SK-N-SH (cell line): ENCODE data around the gene CAPZA2. TPM values are rescaled to one million over a fixed set of nuclear protein-coding genes. Genes with fewer than 3 reads are reported as not detected.

ENCODE experiments used
- CTCF ChIA-PET: fragments of 300-600, 350-600 bp; formaldehyde crosslinking; extraction: SDS; loops from one replicate; lab custom pipeline; 2021; lab: Yijun Ruan, JAX
- POLR2A ChIA-PET: fragments of 350-600 bp; sonication (Branson Sonifier 250); formaldehyde crosslinking; extraction: SDS; loops from one replicate; lab custom pipeline; 2020; ENCODE audit warnings: antibody characterized with exemption, inconsistent platforms; lab: Yijun Ruan, JAX
- DNase-seq: peaks from one replicate; pipeline ENCODE4 v3.0.0; 2012
- H2AFZ ChIP-seq: fragments of 200-600 bp; sonication (generic); 2 replicates; pipeline ENCODE4 v1.8.1; 2016; ENCODE audit warnings: antibody characterized with exemption, mild to moderate bottlenecking, low read depth
- H3F3A ChIP-seq: fragments of 200-600 bp; sonication (generic); replicated peaks from 2 replicates; pipeline ENCODE3; 2016; ENCODE audit warnings: antibody characterized with exemption, mild to moderate bottlenecking; ENCODE audit not compliant: insufficient read depth
- H3K27ac ChIP-seq, 2 experiments: fragments of 200-500 bp in 1 of 2; fragments of 200-600 bp in 1 of 2; sonication (Bioruptor generic) in 1 of 2; sonication (generic), shearing (Covaris generic) in 1 of 2; 2 replicates each; pipeline versions ENCODE4 v1.5.1 to v1.6.1; 2014 to 2016; ENCODE audit warnings: low read depth in 2 of 2, inconsistent platforms in 1 of 2, low read length in 1 of 2, mild to moderate bottlenecking in 1 of 2, mixed read lengths in 1 of 2
- H3K27me3 ChIP-seq: fragments of 200-600 bp; sonication (generic), shearing (Covaris generic); 2 replicates; pipeline ENCODE4 v1.6.1; 2016; ENCODE audit warnings: mixed run types; ENCODE audit not compliant: insufficient read depth
- H3K36me3 ChIP-seq, 2 experiments: fragments of 200-500 bp in 1 of 2; fragments of 200-600 bp in 1 of 2; sonication (Bioruptor generic) in 1 of 2; sonication (generic) in 1 of 2; replicated peaks in 1 of 2; 2 replicates each; pipeline versions ENCODE3 to v1.5.1; 2014 to 2016; ENCODE audit warnings: low read length in 1 of 2, mild to moderate bottlenecking in 1 of 2; ENCODE audit not compliant: insufficient read depth in 2 of 2, control insufficient read depth in 1 of 2
- H3K4me1 ChIP-seq, 2 experiments: fragments of 200-500 bp in 1 of 2; fragments of 200-600 bp in 1 of 2; sonication (Bioruptor generic) in 1 of 2; sonication (generic), shearing (Covaris generic) in 1 of 2; 2 replicates each; pipeline versions ENCODE4 v1.5.1 to v1.6.1; 2014 to 2016; ENCODE audit warnings: low read depth in 1 of 2, low read length in 1 of 2, mixed run types in 1 of 2; ENCODE audit not compliant: insufficient read depth in 2 of 2, control insufficient read depth in 1 of 2
- H3K4me2 ChIP-seq: fragments of 200-600 bp; sonication (generic), shearing (Covaris generic); 2 replicates; pipeline ENCODE4 v1.6.1; 2017; ENCODE audit warnings: mixed run types
- H3K4me3 ChIP-seq, 2 experiments: fragments of 200-500 bp in 1 of 2; fragments of 200-600 bp in 1 of 2; sonication (Bioruptor generic) in 1 of 2; sonication (generic), shearing (Covaris generic) in 1 of 2; 2 replicates each; pipeline versions ENCODE4 v1.5.1 to v1.8.1; 2014 to 2016; ENCODE audit warnings: low read depth in 2 of 2, inconsistent platforms in 1 of 2, low read length in 1 of 2, mild to moderate bottlenecking in 1 of 2, mixed read lengths in 1 of 2, moderate library complexity in 1 of 2
- H3K79me2 ChIP-seq: fragments of 200-600 bp; sonication (generic); 2 replicates; pipeline ENCODE4 v1.8.1; 2017; ENCODE audit warnings: mild to moderate bottlenecking; ENCODE audit not compliant: insufficient read depth
- H3K9ac ChIP-seq: fragments of 200-600 bp; sonication (generic); 2 replicates; pipeline ENCODE4 v1.6.1; 2017; ENCODE audit warnings: mixed run types
- H3K9me2 ChIP-seq: fragments of 200-600 bp; sonication (generic); 2 replicates; pipeline ENCODE4 v1.6.1; 2017; ENCODE audit warnings: mixed run types
- H3K9me3 ChIP-seq: fragments of 200-600 bp; sonication (generic); 2 replicates; pipeline ENCODE4 v1.6.1; 2017; ENCODE audit warnings: mixed run types, mild to moderate bottlenecking, moderate library complexity
- H4K20me1 ChIP-seq: fragments of 200-600 bp; sonication (generic); 2 replicates; pipeline ENCODE4 v1.6.1; 2017; ENCODE audit warnings: mild to moderate bottlenecking, mixed run types; ENCODE audit not compliant: insufficient read depth
- EP300 ChIP-seq, 2 experiments: IDR thresholded peaks; 2 replicates each; pipeline versions ENCODE4 v1.4.0 to v1.6.1; 2012; ENCODE audit warnings: borderline replicate concordance in 1 of 2, low read depth in 1 of 2, low read length in 1 of 2
- EZH2phosphoT487 ChIP-seq: fragments of 200-600 bp; sonication (generic); IDR thresholded peaks from 2 replicates; pipeline ENCODE4 v1.6.1; 2017; ENCODE audit warnings: low read depth, mixed run types, mild to moderate bottlenecking, antibody characterized with exemption, moderate library complexity, borderline replicate concordance
- FOSL2 ChIP-seq: IDR thresholded peaks from 2 replicates; pipeline ENCODE4 v1.4.0; 2012; ENCODE audit warnings: low read depth, mild to moderate bottlenecking, moderate library complexity, borderline replicate concordance
- FOXJ3 ChIP-seq: sonication (generic); formaldehyde crosslinking; IDR thresholded peaks from 2 replicates; pipeline ENCODE4 v1.5.1; 2020; ENCODE audit warnings: mild to moderate bottlenecking, missing genetic modification reagents
- GATA2 ChIP-seq: sonication (generic); formaldehyde crosslinking; IDR thresholded peaks from 2 replicates; pipeline ENCODE4 v1.5.0; 2020; ENCODE audit warnings: mild to moderate bottlenecking, missing genetic modification reagents
- MEF2A ChIP-seq: IDR thresholded peaks from 2 replicates; pipeline ENCODE4 v1.4.0; 2012; ENCODE audit warnings: low read depth, borderline replicate concordance
- MXI1 ChIP-seq: IDR thresholded peaks from 2 replicates; pipeline ENCODE4 v1.6.1; 2012; ENCODE audit warnings: mild to moderate bottlenecking, low read depth, low read length, improper control_type of control experiment
- NFIC ChIP-seq: IDR thresholded peaks from 2 replicates; pipeline ENCODE4 v1.4.0; 2012; ENCODE audit warnings: borderline replicate concordance
- NRF1 ChIP-seq: IDR thresholded peaks from 2 replicates; pipeline ENCODE4 v1.6.1; 2012; ENCODE audit warnings: low read depth, mild to moderate bottlenecking, low read length
- POLR2AphosphoS5 ChIP-seq: IDR thresholded peaks from 2 replicates; pipeline ENCODE4 v1.6.1; 2012; ENCODE audit warnings: low read depth, low read length
- RAD21 ChIP-seq: IDR thresholded peaks from 2 replicates; pipeline ENCODE4 v1.6.1; 2012; ENCODE audit warnings: mild to moderate bottlenecking, low read length
- RCOR1 ChIP-seq: fragments of 150-350 bp; IDR thresholded peaks from 2 replicates; pipeline ENCODE4 v1.6.1; 2017; ENCODE audit warnings: antibody characterized with exemption, low read length
- RXRA ChIP-seq: IDR thresholded peaks from 2 replicates; pipeline ENCODE4 v1.4.0; 2012; ENCODE audit warnings: low read depth, mild to moderate bottlenecking, borderline replicate concordance
- SIN3A ChIP-seq: IDR thresholded peaks from 2 replicates; pipeline ENCODE4 v1.6.1; 2012; ENCODE audit warnings: low read depth, mild to moderate bottlenecking, low read length, moderate library complexity, borderline replicate concordance
- TAF1 ChIP-seq: IDR thresholded peaks from 2 replicates; pipeline ENCODE4 v1.6.1; 2012; ENCODE audit warnings: low read depth, mild to moderate bottlenecking, low read length, moderate library complexity, borderline replicate concordance
- TEAD4 ChIP-seq: IDR thresholded peaks from 2 replicates; pipeline ENCODE4 v1.4.0; 2012; ENCODE audit warnings: mild to moderate bottlenecking, borderline replicate concordance; ENCODE audit not compliant: insufficient read depth
- WGBS: methylation state at CpG from one replicate; pipeline ENCODE4 v1.1.6; 2017; ENCODE audit warnings: low lambda C conversion rate; 5-methylcytosine and 5-hydroxymethylcytosine counted together
- polyA plus RNA-seq, 3 experiments: library from polyadenylated mRNA; depleted of rRNA; stranded (reverse); fragments of >200 nt; gene quantifications; 2 replicates each; pipeline ENCODE4 v1.2.3, GENCODE V29; 2012
- TF ChIP-seq, protein P1 (sequence below): IDR thresholded peaks from 2 replicates; pipeline ENCODE4; 2012
- TF ChIP-seq, protein P2 (sequence below): fragments of 150-350 bp; IDR thresholded peaks from 2 replicates; pipeline ENCODE4 v1.6.1; 2017; ENCODE audit warnings: antibody characterized with exemption, low read length, low read depth, borderline replicate concordance
- TF ChIP-seq, protein P3 (sequence below): IDR thresholded peaks from 2 replicates; pipeline ENCODE4 v1.6.1; 2012; ENCODE audit warnings: mild to moderate bottlenecking, low read depth, low read length, moderate library complexity

Gene CAPZA2
- polyA plus RNA-seq, 1 of the 3 experiments (the other 2 are of a cell fraction) = 44.6 TPM

DNA sequence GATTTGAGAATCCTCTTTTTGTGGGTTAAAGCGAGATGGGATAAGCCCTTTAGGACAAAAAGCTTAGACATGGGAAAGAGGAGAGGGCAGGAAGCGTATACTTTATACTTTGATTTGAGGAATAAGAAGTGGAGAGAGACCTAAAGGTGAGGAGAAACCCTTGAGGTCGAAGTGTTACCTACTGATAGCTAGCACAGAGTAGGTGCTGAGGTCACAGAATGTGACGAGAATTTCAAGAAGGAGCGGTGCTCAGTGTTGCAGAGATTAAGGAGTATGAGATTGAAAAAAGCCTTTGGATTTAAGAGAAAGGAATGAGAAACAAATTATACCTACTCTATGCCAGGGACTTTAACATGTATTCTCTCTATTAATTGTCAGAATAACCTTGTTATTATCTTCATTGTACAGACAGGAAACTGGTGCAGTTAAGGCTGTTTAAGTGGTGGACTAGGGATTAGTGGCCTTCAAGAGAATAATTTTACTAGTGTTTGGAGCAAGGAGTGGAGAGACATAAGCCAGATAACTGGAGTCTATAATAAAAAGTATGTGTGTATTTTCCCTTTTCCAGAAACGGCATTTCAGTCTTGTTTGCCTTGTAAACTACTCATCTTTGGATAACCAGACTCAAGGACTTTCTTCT lies 8.8 kb downstream of the CAPZA2 start:
- no peak overlapping the region for H3K9ac ChIP-seq
- 96% methylated on average over 6 of the region's 6 CpGs for WGBS
- peaks cover 2 to 13% of the 10 kb centered on the region in 2 experiments for H3K4me1 ChIP-seq
- H2AFZ ChIP-seq = no peak overlapping the region
- H3K27me3 ChIP-seq = no peaks in the 10 kb centered on the region
- no peak for DNase-seq
- H3K9me2 ChIP-seq = no peaks in the 10 kb centered on the region
- H3F3A ChIP-seq = peaks cover 9% of the 10 kb centered on the region
- ChIA-PET POLR2A (no interaction called here), CTCF (interaction anchor here (1.0 kb wide), 1 partner anchor 70 kb away, joined by 3 read pairs; no protein-coding TSS in a partner anchor)
- no peak overlapping the region for H3K4me3 ChIP-seq
- H3K9me3 ChIP-seq = no peaks in the 10 kb centered on the region
- H3K36me3 ChIP-seq = peaks cover 16 to 21% of the 10 kb centered on the region in 2 experiments
- H3K4me2 ChIP-seq = peak overlapping the region; percentile 12
- peaks cover 100% of the 10 kb centered on the region for H3K79me2 ChIP-seq
- H4K20me1 ChIP-seq = peaks cover 100% of the 10 kb centered on the region
- TF ChIP-seq TAF1 (no peak), GATA2 (CRISPR knock-in tag) (no peak), FOSL2 (no peak), NRF1 (no peak), POLR2AphosphoS5 (no peak), EP300 (IDR thresholded peaks at IDR 0.05; ENCODE audit: borderline replicate concordance in 1 of 2, low read depth in 1 of 2, low read length in 1 of 2) (no peak), RXRA (no peak), SIN3A (no peak), RCOR1 (no peak), NFIC (no peak), FOXJ3 (CRISPR knock-in tag) (no peak), MEF2A (no peak), MXI1 (no peak), TEAD4 (no peak), RAD21 (no peak), EZH2phosphoT487 (no peak)
- TF ChIP-seq, protein P1, sequence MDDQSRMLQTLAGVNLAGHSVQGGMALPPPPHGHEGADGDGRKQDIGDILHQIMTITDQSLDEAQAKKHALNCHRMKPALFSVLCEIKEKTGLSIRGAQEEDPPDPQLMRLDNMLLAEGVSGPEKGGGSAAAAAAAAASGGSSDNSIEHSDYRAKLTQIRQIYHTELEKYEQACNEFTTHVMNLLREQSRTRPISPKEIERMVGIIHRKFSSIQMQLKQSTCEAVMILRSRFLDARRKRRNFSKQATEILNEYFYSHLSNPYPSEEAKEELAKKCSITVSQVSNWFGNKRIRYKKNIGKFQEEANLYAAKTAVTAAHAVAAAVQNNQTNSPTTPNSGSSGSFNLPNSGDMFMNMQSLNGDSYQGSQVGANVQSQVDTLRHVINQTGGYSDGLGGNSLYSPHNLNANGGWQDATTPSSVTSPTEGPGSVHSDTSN = no peak
- TF ChIP-seq, protein P2, sequence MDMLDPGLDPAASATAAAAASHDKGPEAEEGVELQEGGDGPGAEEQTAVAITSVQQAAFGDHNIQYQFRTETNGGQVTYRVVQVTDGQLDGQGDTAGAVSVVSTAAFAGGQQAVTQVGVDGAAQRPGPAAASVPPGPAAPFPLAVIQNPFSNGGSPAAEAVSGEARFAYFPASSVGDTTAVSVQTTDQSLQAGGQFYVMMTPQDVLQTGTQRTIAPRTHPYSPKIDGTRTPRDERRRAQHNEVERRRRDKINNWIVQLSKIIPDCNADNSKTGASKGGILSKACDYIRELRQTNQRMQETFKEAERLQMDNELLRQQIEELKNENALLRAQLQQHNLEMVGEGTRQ = no peak
- TF ChIP-seq, protein P3, sequence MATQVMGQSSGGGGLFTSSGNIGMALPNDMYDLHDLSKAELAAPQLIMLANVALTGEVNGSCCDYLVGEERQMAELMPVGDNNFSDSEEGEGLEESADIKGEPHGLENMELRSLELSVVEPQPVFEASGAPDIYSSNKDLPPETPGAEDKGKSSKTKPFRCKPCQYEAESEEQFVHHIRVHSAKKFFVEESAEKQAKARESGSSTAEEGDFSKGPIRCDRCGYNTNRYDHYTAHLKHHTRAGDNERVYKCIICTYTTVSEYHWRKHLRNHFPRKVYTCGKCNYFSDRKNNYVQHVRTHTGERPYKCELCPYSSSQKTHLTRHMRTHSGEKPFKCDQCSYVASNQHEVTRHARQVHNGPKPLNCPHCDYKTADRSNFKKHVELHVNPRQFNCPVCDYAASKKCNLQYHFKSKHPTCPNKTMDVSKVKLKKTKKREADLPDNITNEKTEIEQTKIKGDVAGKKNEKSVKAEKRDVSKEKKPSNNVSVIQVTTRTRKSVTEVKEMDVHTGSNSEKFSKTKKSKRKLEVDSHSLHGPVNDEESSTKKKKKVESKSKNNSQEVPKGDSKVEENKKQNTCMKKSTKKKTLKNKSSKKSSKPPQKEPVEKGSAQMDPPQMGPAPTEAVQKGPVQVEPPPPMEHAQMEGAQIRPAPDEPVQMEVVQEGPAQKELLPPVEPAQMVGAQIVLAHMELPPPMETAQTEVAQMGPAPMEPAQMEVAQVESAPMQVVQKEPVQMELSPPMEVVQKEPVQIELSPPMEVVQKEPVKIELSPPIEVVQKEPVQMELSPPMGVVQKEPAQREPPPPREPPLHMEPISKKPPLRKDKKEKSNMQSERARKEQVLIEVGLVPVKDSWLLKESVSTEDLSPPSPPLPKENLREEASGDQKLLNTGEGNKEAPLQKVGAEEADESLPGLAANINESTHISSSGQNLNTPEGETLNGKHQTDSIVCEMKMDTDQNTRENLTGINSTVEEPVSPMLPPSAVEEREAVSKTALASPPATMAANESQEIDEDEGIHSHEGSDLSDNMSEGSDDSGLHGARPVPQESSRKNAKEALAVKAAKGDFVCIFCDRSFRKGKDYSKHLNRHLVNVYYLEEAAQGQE = no peak
- H3K27ac ChIP-seq = no peak overlapping the region
